T1000 (cell line): ENCODE data around the gene SPTSSB.

Experiments used
- DNase-seq: peaks from one replicate; lab custom pipeline; 2025; ENCODE audit warnings: mixed read lengths; lab: John Stamatoyannopoulos, UW

The SPTSSB gene

DNA sequence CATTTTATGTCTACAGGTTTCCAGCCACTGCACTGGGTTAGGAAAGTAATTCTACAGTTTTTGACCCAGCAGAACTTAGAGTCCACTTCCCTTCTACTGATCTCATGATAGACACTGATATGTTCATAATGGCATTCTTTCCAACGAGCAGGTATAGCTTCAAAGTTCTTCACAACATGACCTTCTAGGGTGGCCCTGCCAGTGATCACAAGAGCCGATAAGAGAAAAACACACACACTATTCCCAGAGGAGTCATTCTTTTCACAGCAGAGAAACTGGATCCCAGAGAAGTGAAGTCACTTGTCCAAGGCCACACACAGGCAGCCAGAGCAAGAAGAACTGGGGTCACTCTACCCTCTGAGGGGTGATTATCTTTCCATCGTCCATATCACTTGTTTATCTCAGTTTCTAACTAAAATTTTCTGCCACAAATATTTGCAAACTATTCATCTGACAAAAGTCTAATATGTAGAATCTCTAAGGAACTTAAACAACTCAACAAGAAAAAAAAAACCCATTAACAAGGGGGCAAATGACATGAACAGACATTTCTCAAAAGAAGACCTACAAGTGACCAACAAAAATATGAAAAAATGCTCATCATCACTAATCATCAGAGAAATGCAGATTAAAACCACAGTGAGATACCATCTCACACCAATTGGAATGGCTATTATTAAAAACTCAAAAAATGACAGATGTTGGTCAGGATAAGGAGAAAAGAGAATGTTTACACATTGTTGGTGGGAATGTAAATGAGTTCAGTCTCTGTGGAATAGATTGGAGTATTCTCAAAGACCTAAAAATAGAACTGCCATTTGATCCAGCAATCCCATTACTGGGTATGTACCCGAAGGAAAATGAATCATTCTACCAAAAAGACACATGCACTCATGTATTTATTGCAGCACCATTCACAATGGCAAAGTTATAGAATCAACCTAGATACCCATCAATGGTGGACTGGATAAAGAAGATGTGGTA, 31.5 kb downstream of the SPTSSB start:
- DNase-seq, result no peak

DNA sequence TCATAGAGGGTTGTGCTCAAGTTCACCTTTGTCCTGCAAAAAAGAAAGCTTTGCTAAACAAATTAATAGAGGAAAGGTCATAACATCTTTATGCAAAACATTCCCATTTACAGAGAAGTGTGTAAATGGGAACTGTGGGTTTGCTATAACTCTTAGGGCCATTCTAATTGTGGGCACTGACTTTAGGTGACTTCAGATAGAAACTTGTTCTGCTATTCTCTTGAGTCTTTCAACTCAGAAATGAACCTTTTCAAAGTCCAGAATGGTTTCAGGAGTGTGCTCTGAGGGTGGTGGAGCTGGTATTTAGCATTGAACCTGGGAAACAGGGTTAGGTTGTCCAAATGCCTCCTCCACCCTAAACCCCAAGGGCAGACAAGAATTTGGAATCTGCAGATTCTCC, 34.0 kb downstream of the SPTSSB start:
- DNase-seq, result no peak

- DNase-seq, result no peak
These were observed 34.7 kb downstream of the SPTSSB start for GRCh38 chr3:161336661-161337060.

DNA sequence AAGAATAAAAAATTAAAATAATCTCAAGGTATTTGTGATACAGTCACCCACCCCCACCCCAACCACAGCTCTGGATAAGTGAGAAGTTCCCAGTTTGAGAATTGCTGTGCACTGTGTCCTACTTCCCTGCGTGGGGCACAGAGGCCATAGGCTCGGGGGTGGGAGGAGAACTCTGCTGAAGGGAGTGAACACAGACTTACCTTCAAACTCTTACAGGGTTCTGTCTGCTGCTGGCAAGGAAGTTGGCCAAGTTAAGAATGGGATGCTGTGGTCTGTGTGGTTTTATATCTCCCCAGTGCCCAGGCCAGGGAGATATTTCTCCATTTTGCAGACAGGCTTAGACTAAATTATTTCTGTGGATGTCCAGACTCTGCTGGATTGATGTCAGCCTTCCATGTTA, 37.6 kb downstream of the SPTSSB start:
- DNase-seq, result no peak

- no peak for DNase-seq
These were observed 38.5 kb downstream of the SPTSSB start for GRCh38 chr3:161332792-161333191.

GRCh38 chr3:161325059-161325458, 46.3 kb downstream of the SPTSSB start:
- no peak for DNase-seq

GRCh38 chr3:161323926-161324621, 47.2 kb downstream of the SPTSSB start:
- no peak for DNase-seq

- no peak for DNase-seq
These were observed 48.3 kb downstream of the SPTSSB start for GRCh38 chr3:161322781-161323568.

DNA sequence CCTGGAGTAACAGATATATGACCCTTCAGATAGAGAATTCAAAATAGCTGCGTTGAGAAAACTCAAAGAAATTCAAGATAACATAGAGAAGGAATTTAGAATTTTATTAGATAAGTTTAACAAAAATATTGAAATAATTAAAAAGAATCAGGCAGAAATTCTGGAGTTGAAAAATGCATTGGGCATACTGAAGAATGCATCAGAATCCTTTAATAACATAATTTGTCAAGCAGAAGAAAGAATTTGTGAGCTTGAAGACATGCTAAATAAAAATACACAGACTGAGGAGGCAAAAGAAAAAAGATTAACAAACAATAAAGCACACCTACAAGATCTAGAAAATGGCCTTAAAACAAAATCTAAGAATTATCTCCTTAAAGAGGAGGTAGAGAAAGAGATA, 50.5 kb downstream of the SPTSSB start:
- DNase-seq, result no peak

GRCh38 chr3:161319867-161320266, 51.5 kb downstream of the SPTSSB start:
- DNase-seq, result no peak

DNA sequence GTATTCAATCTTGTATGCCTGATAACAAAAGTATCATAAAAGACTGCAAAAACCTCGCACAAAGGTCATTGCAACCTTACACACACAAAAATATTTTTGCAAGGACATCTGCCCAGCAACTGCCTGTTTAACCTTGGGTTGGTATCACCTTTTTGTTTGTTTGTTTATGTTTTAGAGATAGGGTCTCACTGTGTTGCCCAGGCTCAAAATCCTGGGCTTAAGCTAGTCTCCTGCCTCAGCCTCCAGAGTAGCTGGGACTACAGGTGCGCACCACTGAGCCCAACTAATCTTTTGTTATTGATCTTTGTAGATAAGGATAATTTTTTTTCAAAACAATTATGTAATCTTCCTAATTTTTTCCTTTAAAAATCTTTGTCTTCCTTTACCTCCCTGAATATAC, 54.2 kb downstream of the SPTSSB start:
- no peak for DNase-seq

GRCh38 chr3:161316006-161316689, 55.2 kb downstream of the SPTSSB start:
- no peak for DNase-seq

GRCh38 chr3:161314836-161315395, 56.4 kb downstream of the SPTSSB start:
- DNase-seq, result no peak

- DNase-seq, result no peak
These were observed 60.5 kb downstream of the SPTSSB start for GRCh38 chr3:161310649-161311423.

DNA sequence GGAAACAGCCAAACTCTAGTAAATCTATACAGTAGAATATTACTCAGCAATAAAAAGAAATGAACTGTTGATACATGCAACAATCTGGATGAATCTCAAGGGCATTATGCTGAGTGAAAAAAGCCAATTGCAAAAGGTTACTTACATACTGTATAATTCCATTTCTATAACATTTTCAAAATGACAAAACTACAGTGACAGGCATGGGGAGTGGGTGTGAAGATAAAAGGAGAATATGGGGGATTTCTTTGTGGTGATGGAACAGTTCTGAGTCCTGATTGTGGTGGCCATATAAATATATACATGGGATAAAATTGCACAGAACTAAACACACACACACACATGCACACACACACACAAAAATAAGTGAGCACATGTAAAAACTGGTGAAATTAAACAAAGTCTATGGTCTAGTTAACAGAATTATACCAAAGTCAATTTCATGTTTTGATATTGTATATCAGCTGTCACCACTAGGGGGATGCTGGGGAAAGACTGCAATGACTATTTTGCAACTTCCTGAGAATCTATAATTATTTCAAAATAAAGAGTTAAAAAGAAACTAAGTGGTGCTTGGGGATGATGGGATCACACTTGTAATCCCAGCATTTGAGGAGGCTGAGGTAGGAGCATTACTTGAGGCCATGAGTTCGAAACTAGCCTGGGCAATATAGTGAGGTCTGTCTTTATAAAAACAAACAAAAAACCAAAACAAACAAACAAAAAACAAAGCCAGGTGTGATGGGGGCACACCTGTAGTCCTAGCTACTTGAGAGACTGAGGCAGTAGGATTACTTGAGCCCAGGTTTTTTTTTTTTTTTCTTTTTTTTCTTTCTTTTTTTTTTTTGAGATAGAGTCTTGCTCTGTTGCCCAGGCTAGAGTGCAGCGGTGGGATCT, 66.0 kb downstream of the SPTSSB start:
- no peak for DNase-seq

DNA sequence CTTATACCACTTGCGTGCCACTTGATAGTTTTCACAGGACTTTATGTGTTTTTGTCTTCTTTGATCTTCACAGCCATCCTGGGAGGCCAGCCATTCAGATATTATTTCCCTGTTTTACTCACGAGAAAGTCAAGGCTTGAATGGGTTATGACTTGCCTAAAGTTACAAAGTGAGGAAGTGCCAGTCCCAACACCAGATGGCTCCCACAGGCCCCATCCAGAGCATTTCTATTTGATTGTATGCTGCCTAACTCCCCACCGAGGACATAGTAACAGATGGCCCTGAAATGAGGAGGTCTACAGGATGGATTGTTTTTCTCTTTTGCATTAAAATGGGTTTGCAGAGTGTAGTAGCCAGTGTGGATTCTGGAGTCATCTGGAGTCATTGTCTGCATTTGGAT, 74.5 kb downstream of the SPTSSB start:
- no peak for DNase-seq

DNA sequence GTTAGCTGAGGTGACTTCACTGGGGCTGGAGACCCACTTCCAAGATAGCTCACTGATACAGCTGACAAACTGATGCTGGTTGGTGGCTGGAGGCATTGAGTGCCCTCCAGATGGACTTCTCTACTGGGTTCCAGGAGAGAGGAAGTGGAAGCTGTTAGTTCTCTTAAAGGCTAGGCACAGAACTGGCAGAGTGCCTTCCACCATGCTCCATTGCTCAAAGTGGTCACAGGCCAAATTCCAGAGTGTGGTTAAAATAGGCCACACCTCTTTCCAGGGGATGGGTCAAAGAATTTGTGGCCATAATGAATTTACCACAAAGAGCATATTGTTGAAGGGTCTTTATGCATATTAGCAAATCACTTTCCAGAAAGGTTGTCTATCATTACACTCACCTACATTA, 76.0 kb downstream of the SPTSSB start:
- no peak for DNase-seq
